BJ (cell line): Measurements from ENCODE around the gene RAPGEF1. TPM values are rescaled to one million over a fixed set of nuclear protein-coding genes. Genes with fewer than 3 reads are reported as not detected.

Experiments used
- CTCF ChIA-PET: fragments of 350-600 bp; formaldehyde crosslinking; extraction: SDS; loops from one replicate; lab custom pipeline; 2021; ENCODE audit warnings: antibody characterized with exemption, inconsistent platforms; lab: Yijun Ruan, JAX
- POLR2A ChIA-PET: fragments of 300-600 bp; sonication (Branson Sonifier 250); formaldehyde crosslinking; extraction: SDS; loops from one replicate; lab custom pipeline; 2021; ENCODE audit warnings: antibody characterized with exemption; lab: Charles Lee
- DNase-seq: peaks from one replicate; pipeline ENCODE4 v3.0.0-alpha.2; 2011; ENCODE audit warnings: low read depth
- H3K27me3 ChIP-seq: 2 replicates; pipeline ENCODE4 v1.6.0; 2011; ENCODE audit warnings: low read length; ENCODE audit not compliant: control insufficient read depth, insufficient read depth
- H3K36me3 ChIP-seq: 2 replicates; pipeline ENCODE4 v1.5.1; 2011; ENCODE audit warnings: low read length; ENCODE audit not compliant: control insufficient read depth, insufficient read depth
- H3K4me3 ChIP-seq: 2 replicates; pipeline ENCODE4 v1.5.1; 2011; ENCODE audit warnings: low read depth, mild to moderate bottlenecking, control low read depth, low read length
- polyA plus RNA-seq: library from polyadenylated mRNA; depleted of rRNA; stranded (reverse); fragments of >200 nt; gene quantifications from 2 replicates; pipeline ENCODE4 v1.2.3, GENCODE V29; 2011
- TF ChIP-seq, protein P1 (sequence below): IDR thresholded peaks from 2 replicates; pipeline ENCODE4 v1.5.1; 2011; ENCODE audit warnings: low read depth, mild to moderate bottlenecking, control low read depth, inconsistent platforms, low read length, moderate library complexity; ENCODE audit not compliant: insufficient read depth

Gene RAPGEF1
- polyA plus RNA-seq, 1 experiment = 31.6 TPM

DNA sequence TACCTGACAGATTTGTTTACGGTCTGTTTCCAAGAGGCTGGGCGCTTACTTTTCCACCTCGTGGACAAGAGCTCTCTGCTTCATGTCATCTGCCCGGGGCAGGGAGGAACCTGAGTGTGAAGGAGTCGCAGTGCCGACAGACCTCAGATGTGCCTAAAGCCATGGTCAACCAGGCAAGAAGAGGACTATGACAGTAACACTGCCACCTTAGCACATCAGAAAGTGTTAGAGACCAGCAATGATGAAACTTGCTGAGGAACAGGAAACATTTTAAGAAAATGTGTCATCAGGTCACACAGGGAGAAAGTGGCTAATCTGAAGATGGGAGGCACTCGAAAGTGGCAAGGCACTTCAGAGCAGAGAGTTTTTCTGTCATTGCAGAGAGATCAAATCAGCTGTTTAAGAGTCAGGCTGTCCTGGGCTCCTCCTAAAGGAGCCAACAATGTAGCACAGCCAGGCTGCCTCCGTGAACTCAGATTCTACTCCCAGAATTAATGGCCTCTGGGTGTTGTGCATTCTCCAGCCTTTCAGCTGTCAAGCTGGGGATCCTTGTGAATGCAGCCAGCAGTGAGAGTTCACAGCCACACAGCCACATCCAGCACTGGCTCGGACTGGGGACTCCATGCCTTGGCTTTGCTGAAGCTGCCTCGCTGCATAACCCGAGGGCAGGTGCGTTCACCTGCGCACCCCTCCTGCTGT, 94.6 kb downstream of the RAPGEF1 start:
- TF ChIP-seq, protein P1, sequence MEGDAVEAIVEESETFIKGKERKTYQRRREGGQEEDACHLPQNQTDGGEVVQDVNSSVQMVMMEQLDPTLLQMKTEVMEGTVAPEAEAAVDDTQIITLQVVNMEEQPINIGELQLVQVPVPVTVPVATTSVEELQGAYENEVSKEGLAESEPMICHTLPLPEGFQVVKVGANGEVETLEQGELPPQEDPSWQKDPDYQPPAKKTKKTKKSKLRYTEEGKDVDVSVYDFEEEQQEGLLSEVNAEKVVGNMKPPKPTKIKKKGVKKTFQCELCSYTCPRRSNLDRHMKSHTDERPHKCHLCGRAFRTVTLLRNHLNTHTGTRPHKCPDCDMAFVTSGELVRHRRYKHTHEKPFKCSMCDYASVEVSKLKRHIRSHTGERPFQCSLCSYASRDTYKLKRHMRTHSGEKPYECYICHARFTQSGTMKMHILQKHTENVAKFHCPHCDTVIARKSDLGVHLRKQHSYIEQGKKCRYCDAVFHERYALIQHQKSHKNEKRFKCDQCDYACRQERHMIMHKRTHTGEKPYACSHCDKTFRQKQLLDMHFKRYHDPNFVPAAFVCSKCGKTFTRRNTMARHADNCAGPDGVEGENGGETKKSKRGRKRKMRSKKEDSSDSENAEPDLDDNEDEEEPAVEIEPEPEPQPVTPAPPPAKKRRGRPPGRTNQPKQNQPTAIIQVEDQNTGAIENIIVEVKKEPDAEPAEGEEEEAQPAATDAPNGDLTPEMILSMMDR = no peak
- no peak for DNase-seq
- peaks cover 2% of the 10 kb centered on the region; the same call in 1 of the 2 replicates for H3K36me3 ChIP-seq
- CTCF ChIA-PET = interaction anchor here (1.1 to 1.2 kb wide), 2 partner anchors 54 to 95 kb away, joined by 3 read pairs; no protein-coding TSS in a partner anchor
- POLR2A ChIA-PET = no interaction called here
- H3K27me3 ChIP-seq = no peaks in the 10 kb centered on the region
- H3K4me3 ChIP-seq = no peak overlapping the region

DNA sequence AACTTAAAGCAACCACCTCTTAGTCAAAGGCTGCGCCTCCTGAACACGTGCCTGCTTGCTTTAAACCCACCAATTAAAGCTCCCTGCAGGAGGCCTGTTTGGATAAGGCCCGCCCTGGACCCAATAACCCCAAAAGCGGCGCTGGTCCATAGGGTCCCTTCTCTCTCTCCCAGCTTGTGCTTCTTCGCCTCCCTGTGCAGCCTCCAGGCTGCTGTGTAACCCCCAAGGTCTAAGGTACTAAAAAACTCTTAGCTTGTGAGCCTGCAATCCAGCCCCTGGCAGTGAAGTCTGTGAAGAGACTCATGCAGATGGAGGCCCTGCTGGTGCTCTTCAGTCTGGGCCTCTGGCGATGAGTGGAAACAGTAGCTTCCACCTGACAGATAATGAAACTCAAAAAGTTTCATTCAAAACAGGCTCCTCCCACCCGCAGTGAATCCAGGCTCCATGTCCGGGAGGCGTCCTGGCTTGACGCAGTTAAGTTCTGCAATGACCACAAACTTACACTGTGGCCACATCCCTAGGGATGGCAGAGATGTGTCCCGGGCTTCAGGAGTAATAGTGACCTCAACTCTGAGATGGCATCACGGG, 97.3 kb downstream of the RAPGEF1 start:
- H3K4me3 ChIP-seq = no peak overlapping the region
- TF ChIP-seq, protein P1 = no peak
- H3K27me3 ChIP-seq = no peaks in the 10 kb centered on the region
- DNase-seq = no peak
- H3K36me3 ChIP-seq = peaks cover 4% of the 10 kb centered on the region
- ChIA-PET CTCF (interaction anchor here (0.8 to 2.2 kb wide), 9 partner anchors 22 to 102 kb away, joined by 3 to 11 read pairs (median 5); partner anchors contain the start of gene RAPGEF1), POLR2A (interaction anchor here (1.3 kb wide), 1 partner anchor 97 kb away, joined by 3 read pairs; no protein-coding TSS in a partner anchor)

DNA sequence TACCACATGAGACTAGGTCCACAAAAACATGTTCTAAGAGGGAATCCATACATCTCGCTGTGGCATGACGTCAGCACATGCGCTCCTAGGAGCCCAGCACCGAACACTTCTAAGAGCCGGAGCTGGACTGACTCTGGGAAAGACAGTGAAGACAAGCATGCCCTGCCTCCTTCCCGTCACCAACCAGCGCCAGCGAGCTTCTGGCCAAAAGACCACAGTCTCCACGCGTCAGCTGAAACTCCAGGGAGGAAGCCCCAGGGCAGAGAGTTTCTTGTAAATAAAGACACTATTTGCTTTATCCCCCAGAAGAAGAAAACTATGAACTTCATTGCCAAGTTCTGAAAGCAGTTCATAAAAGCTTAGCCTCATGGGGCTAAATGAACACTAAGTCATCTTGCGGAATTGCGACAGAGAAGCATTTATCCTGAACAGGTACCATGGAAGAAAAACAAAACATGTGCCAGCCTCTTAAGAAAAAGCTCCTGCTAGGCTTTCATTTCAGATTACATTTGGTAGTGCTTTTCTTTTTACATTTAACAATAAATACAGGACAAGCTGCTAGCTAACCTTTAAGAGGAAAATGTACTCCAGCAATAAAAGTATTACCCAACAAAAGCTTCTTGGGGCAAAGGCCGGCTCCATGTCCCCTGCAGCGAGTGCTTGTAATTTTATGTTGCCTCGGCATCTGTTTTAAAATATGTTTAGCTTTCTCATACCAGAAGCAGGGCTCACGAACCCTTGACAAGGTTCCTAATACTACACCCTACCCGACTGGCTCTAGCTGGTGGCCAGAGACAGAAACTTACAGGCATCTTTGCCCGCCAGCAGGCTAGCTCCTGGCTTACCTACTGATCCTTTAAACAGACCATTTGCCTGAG, 98.0 kb downstream of the RAPGEF1 start:
- DNase-seq = peak; percentile 78
- Histone ChIP-seq H3K27me3 (no peaks in the 10 kb centered on the region), H3K4me3 (no peak overlapping the region), H3K36me3 (peaks cover 4% of the 10 kb centered on the region)
- ChIA-PET CTCF (interaction anchor here (0.8 to 2.2 kb wide), 16 partner anchors 8 to 292 kb away, joined by 3 to 11 read pairs (median 4); partner anchors contain the start of gene RAPGEF1), POLR2A (interaction anchor here (0.6 to 1.3 kb wide), 2 partner anchors 34 to 97 kb away, joined by 3 read pairs; no protein-coding TSS in a partner anchor)
- TF ChIP-seq, protein P1 = peak; percentile 34

DNA sequence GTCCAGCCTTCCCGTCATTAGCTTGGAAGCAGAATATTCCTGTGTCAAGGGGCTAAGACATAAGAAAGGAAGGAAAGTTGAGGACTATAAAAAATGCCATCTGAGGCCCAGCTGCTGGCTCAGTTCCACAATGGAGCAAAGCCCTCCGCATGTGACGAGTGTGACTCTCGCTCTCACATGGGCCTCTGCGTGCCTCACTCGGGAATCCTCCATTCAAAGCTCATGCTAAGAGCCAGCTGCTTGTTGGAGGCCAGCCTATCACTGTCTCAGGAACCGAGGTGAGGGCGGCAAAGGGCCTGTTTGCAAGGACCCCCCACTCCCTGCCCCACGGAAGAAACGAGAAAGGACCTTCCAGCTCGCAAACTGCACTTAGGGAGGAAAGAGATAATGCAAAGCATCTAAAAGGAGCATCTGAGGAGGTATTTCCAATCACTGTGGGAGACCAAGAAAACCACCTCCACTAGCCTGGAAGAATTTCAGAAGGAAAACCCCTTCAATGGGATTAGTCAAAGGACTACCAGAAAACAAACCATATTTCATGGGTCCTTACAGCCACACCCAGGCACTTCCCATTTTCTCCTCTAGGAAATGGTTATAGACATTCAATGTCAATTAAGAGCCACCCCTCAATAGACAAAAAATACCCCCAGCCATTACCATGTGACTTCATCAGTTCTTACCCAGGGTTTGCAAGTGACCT, 99.3 kb downstream of the RAPGEF1 start:
- ChIA-PET CTCF (interaction anchor here (1.3 to 2.2 kb wide), 9 partner anchors 10 to 98 kb away, joined by 3 to 11 read pairs (median 5); partner anchors contain the start of gene RAPGEF1), POLR2A (no interaction called here)
- no peak for DNase-seq
- Histone ChIP-seq H3K4me3 (no peak overlapping the region), H3K36me3 (peaks cover 4% of the 10 kb centered on the region), H3K27me3 (no peaks in the 10 kb centered on the region)
- TF ChIP-seq, protein P1 = no peak
